WTC11 (cell line): ENCODE measurements around the gene CNOT9. TPM values are rescaled to one million over a fixed set of nuclear protein-coding genes. Genes with fewer than 3 reads are reported as not detected.

Experiments
- ATAC-seq: fragments of 200-7000 bp; cut with Tn5 transposase; 2 replicates; pipeline ENCODE4 v1.10.0; 2021; ENCODE audit warnings: mild to moderate bottlenecking, moderate library complexity
- CTCF ChIA-PET: fragments of 300-600 bp; sonication (Branson Sonifier 250); formaldehyde crosslinking; loops from one replicate; lab custom pipeline; 2021; ENCODE audit warnings: antibody characterized with exemption; lab: Charles Lee
- POLR2A ChIA-PET: fragments of 350-600 bp; sonication (Branson Sonifier 250); formaldehyde crosslinking; loops from one replicate; lab custom pipeline; 2021; ENCODE audit warnings: antibody characterized with exemption; lab: Charles Lee
- DNase-seq: peaks from one replicate; pipeline ENCODE4 v3.0.0; 2021; ENCODE audit warnings: low spot score
- H3K27ac Mint-ChIP-seq: 2 replicates; pipeline ENCODE4 v1.8.0; 2021; ENCODE audit warnings: mixed read lengths
- H3K27me3 Mint-ChIP-seq: 2 replicates; pipeline ENCODE4 v1.8.0; 2021; ENCODE audit warnings: low read depth, mild to moderate bottlenecking, moderate library complexity, mixed read lengths
- H3K36me3 Mint-ChIP-seq: 2 replicates; pipeline ENCODE4 v1.8.0; 2021; ENCODE audit warnings: mixed read lengths
- H3K4me1 Mint-ChIP-seq: 2 replicates; pipeline ENCODE4 v1.8.0; 2022; ENCODE audit warnings: mixed read lengths
- H3K4me3 Mint-ChIP-seq: 2 replicates; pipeline ENCODE4 v1.8.0; 2021; ENCODE audit warnings: mild to moderate bottlenecking, moderate library complexity, mixed read lengths
- H3K9me3 Mint-ChIP-seq: 2 replicates; pipeline ENCODE4 v1.8.0; 2021; ENCODE audit warnings: mixed read lengths
- ELF4 ChIP-seq: sonication (generic); formaldehyde crosslinking; IDR thresholded peaks from 2 replicates; pipeline ENCODE4 v1.8.1; 2022; ENCODE audit warnings: low read depth, mild to moderate bottlenecking, moderate library complexity, missing genetic modification reagents
- ESRRA ChIP-seq: sonication (generic); formaldehyde crosslinking; IDR thresholded peaks from 2 replicates; pipeline ENCODE4 v1.8.1; 2022; ENCODE audit warnings: mild to moderate bottlenecking, missing genetic modification reagents, borderline replicate concordance
- FOXJ3 ChIP-seq: sonication (generic); formaldehyde crosslinking; IDR thresholded peaks from 2 replicates; pipeline ENCODE4 v1.9.0; 2021; ENCODE audit warnings: missing genetic modification reagents, mild to moderate bottlenecking, borderline replicate concordance
- FOXP1 ChIP-seq: sonication (generic); formaldehyde crosslinking; IDR thresholded peaks from 2 replicates; pipeline ENCODE4 v1.8.0; 2022; ENCODE audit warnings: missing genetic modification reagents, mild to moderate bottlenecking, moderate library complexity, borderline replicate concordance
- GABPB1 ChIP-seq: sonication (generic); formaldehyde crosslinking; IDR thresholded peaks from 2 replicates; pipeline ENCODE4 v1.8.1; 2023; ENCODE audit warnings: mild to moderate bottlenecking, missing genetic modification reagents
- IRF2 ChIP-seq: sonication (generic); formaldehyde crosslinking; IDR thresholded peaks from 2 replicates; pipeline ENCODE4 v1.8.0; 2022; ENCODE audit warnings: low read depth, missing genetic modification reagents, borderline replicate concordance
- JAZF1 ChIP-seq: fragments of 250-450 bp; sonication (Bioruptor Pico); IDR thresholded peaks from 2 replicates; pipeline ENCODE4 v1.9.0; 2021; ENCODE audit warnings: moderate library complexity, mild to moderate bottlenecking, inconsistent platforms
- JUN ChIP-seq: sonication (generic); formaldehyde crosslinking; IDR thresholded peaks from 2 replicates; pipeline ENCODE4 v1.8.0; 2023; ENCODE audit warnings: mild to moderate bottlenecking, missing genetic modification reagents
- NFE2L1 ChIP-seq: sonication (generic); formaldehyde crosslinking; IDR thresholded peaks from 2 replicates; pipeline ENCODE4 v1.8.1; 2023; ENCODE audit warnings: missing genetic modification reagents
- NR2C2 ChIP-seq: sonication (generic); formaldehyde crosslinking; IDR thresholded peaks from 2 replicates; pipeline ENCODE4 v1.8.0; 2022; ENCODE audit warnings: mild to moderate bottlenecking, missing genetic modification reagents
- RORB ChIP-seq: fragments of 250-450 bp; sonication (Bioruptor Pico); IDR thresholded peaks from 2 replicates; pipeline ENCODE4 v1.9.0; 2021; ENCODE audit warnings: mild to moderate bottlenecking
- SOX15 ChIP-seq: fragments of 250-450 bp; sonication (Bioruptor Pico); IDR thresholded peaks from 2 replicates; pipeline ENCODE4 v1.9.0; 2021; ENCODE audit warnings: mild to moderate bottlenecking
- TCF7 ChIP-seq: sonication (generic); formaldehyde crosslinking; IDR thresholded peaks from 2 replicates; pipeline ENCODE4 v1.8.0; 2022; ENCODE audit warnings: mild to moderate bottlenecking, low read depth, missing genetic modification reagents, moderate library complexity
- TEAD1 ChIP-seq: sonication (generic); formaldehyde crosslinking; IDR thresholded peaks from 2 replicates; pipeline ENCODE4 v1.8.0; 2022; ENCODE audit warnings: mild to moderate bottlenecking, missing genetic modification reagents
- ZNF423 ChIP-seq: fragments of 250-450 bp; sonication (Bioruptor Pico); IDR thresholded peaks from 2 replicates; pipeline ENCODE4 v2.1.2; 2022; ENCODE audit warnings: mild to moderate bottlenecking, moderate library complexity
- total RNA-seq: library from RNA; stranded (reverse); gene quantifications from 3 replicates; pipeline ENCODE4 v1.2.3, GENCODE V29; 2021
- TF ChIP-seq, protein P1 (sequence below): fragments of 250-450 bp; sonication (Bioruptor Pico); IDR thresholded peaks from 2 replicates; pipeline ENCODE4 v1.9.0; 2021; ENCODE audit warnings: mild to moderate bottlenecking
- TF ChIP-seq, protein P2 (sequence below): sonication (generic); formaldehyde crosslinking; IDR thresholded peaks from 2 replicates; pipeline ENCODE4 v1.8.0; 2022; ENCODE audit warnings: mild to moderate bottlenecking, missing genetic modification reagents
- TF ChIP-seq, protein P3 (sequence below): sonication (generic); formaldehyde crosslinking; IDR thresholded peaks from 2 replicates; pipeline ENCODE4 v1.8.0; 2022; ENCODE audit warnings: mild to moderate bottlenecking, missing genetic modification reagents
- TF ChIP-seq, protein P4 (sequence below): sonication (generic); formaldehyde crosslinking; IDR thresholded peaks from 2 replicates; pipeline ENCODE4 v1.8.0; 2022; ENCODE audit warnings: missing genetic modification reagents
- TF ChIP-seq, protein P5 (sequence below): sonication (generic); formaldehyde crosslinking; IDR thresholded peaks from 2 replicates; pipeline ENCODE4 v1.8.1; 2023; ENCODE audit warnings: mild to moderate bottlenecking, missing genetic modification reagents, borderline replicate concordance
- TF ChIP-seq, protein P6 (sequence below): sonication (generic); formaldehyde crosslinking; IDR thresholded peaks from 2 replicates; pipeline ENCODE4 v1.8.1; 2022; ENCODE audit warnings: mild to moderate bottlenecking, missing genetic modification reagents, moderate library complexity, borderline replicate concordance
- TF ChIP-seq, protein P7 (sequence below): sonication (generic); formaldehyde crosslinking; IDR thresholded peaks from 2 replicates; pipeline ENCODE4 v1.8.1; 2023; ENCODE audit warnings: mild to moderate bottlenecking, missing genetic modification reagents, moderate library complexity

CNOT9 gene
- total RNA-seq, 1 experiment from 2014 or later = 62.6 TPM

DNA sequence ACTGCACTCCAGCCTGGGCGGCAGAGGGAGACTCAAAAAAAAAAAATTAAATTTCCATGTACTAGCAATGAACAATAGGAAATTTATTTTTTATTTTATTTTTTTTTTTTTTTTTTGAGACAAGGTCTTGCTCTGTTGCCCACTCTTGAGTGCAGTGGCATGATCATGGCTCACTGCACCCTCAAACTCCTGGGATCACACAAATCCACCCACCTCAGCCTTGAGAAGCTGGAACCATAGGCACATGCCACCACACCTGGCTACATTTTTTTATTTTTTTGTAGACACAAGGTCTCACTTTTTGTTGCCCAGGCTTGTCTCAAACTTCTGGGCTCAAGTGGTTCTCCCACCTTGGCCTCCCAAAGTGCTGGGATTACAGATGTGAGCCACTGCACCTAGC, 16.9 kb downstream of the CNOT9 start:
- TF ChIP-seq FOXJ3 (CRISPR knock-in tag) = no peak
- TF ChIP-seq ELF4 (CRISPR knock-in tag) = no peak
- TF ChIP-seq RORB (CRISPR knock-in tag) = no peak
- TF ChIP-seq TEAD1 (CRISPR knock-in tag) = no peak
- TF ChIP-seq JUN (CRISPR knock-in tag) = no peak
- ChIA-PET POLR2A (no interaction called here), CTCF (no interaction called here)
- ATAC-seq (no peak), DNase-seq (no peak)
- peaks cover 72% of the 10 kb centered on the region for H3K36me3 Mint-ChIP-seq
- H3K27ac Mint-ChIP-seq = no peak overlapping the region
- no peak overlapping the region for H3K4me3 Mint-ChIP-seq
- H3K4me1 Mint-ChIP-seq = no peaks in the 10 kb centered on the region
- no peaks in the 10 kb centered on the region for H3K9me3 Mint-ChIP-seq
- no peaks in the 10 kb centered on the region for H3K27me3 Mint-ChIP-seq

DNA sequence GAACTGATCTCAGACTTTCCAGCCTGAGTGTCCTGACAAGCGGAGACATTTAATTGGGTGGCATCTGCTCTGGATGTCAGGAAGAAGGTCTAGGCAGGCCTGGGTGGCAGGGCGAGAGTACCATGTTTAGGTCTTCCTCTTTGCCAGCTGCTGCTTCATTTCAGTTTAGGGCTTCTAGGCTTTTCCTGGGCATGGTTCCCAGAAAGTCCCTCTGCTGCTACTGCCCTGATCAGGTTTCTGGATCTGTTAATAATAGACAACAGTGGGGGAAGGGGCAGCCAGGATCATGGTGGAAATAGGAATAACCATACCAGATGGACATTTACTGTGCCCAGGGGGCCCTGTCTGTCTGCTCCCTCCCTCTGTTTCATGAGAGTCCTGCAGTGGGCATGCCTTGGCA, 36.8 kb downstream of the CNOT9 start:
- Mint-ChIP-seq H3K27me3 (no peaks in the 10 kb centered on the region), H3K4me3 (no peak overlapping the region), H3K36me3 (no peaks in the 10 kb centered on the region), H3K4me1 (peaks cover 4% of the 10 kb centered on the region; the same call in 1 of the 2 replicates), H3K27ac (no peak overlapping the region), H3K9me3 (no peaks in the 10 kb centered on the region)
- ChIA-PET CTCF (no interaction called here), POLR2A (interaction anchor here (0.9 kb wide), 1 partner anchor 370 kb away, joined by 3 read pairs; no protein-coding TSS in a partner anchor)
- TF ChIP-seq, protein P1, sequence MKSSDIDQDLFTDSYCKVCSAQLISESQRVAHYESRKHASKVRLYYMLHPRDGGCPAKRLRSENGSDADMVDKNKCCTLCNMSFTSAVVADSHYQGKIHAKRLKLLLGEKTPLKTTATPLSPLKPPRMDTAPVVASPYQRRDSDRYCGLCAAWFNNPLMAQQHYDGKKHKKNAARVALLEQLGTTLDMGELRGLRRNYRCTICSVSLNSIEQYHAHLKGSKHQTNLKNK (CRISPR knock-in tag) = no peak
- TF ChIP-seq NFE2L1 (CRISPR knock-in tag) (no peak), ESRRA (CRISPR knock-in tag) (no peak), JAZF1 (no peak)
- TF ChIP-seq, protein P2, sequence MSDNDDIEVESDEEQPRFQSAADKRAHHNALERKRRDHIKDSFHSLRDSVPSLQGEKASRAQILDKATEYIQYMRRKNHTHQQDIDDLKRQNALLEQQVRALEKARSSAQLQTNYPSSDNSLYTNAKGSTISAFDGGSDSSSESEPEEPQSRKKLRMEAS (CRISPR knock-in tag) = no peak
- TF ChIP-seq, protein P3, sequence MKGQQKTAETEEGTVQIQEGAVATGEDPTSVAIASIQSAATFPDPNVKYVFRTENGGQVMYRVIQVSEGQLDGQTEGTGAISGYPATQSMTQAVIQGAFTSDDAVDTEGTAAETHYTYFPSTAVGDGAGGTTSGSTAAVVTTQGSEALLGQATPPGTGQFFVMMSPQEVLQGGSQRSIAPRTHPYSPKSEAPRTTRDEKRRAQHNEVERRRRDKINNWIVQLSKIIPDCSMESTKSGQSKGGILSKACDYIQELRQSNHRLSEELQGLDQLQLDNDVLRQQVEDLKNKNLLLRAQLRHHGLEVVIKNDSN = no peak
- DNase-seq (no peak), ATAC-seq (no peak)

DNA sequence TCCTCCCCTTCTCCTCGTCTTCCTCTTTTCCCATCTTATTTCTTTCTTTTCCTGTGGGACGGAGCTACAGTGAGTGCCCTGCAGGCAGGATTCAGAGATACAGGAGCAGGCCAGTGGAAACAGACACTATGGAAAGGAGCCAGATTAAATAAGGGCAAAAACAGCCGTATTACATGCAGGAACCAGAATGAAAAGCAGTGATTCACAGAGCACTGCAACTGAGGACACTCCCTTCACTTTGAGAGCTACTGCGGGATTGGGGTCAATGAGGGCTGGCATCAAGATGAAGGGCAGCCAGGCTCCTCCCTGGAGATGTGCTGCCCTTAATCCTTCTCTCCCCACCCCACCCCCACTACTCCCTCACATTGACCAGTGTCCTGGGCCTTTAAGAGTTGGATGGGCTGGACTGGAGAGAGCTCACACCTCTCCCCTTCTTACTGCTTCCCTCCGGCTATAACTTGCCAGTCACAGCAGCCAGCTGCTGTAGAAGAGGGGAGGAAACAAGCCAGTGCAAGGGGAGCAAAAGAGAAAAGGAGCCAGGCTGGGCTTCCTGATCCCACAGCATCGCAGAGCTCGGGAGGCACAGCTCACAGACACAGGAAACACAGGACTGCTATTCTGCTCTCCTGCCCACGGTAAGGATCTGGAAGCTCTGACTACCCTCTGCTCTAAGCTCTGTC, 38.9 kb downstream of the CNOT9 start, which contains the start of gene PLCD4:
Gene PLCD4 (plus strand): TSS at position 464 of the 680 bp plus-strand sequence. CDS start 7,841 bp downstream, outside the sequence.
- Mint-ChIP-seq H3K4me1 (peaks cover 4% of the 10 kb centered on the region; the same call in 1 of the 2 replicates), H3K27ac (no peak within 1 kb of the TSS), H3K9me3 (no peaks in the 10 kb centered on the region), H3K36me3 (no peaks in the 10 kb centered on the region), H3K27me3 (no peaks in the 10 kb centered on the region), H3K4me3 (no peak within 1 kb of the TSS)
- no peak for DNase-seq
- POLR2A ChIA-PET = interaction anchor here (1.9 kb wide), 1 partner anchor 9 kb away, joined by 12 read pairs; no protein-coding TSS in a partner anchor
- peak; percentile 85 for ATAC-seq
- CTCF ChIA-PET = interaction anchor here (0.8 to 2.1 kb wide), 6 partner anchors 10 to 91 kb away, joined by 3 to 13 read pairs (median 4); partner anchors contain the start of genes BCS1L and ZNF142
- TF ChIP-seq FOXP1 (CRISPR knock-in tag) (no peak), ZNF423 (CRISPR knock-in tag) (no peak), SOX15 (CRISPR knock-in tag) (no peak), GABPB1 (CRISPR knock-in tag) (no peak), IRF2 (CRISPR knock-in tag) (no peak), NR2C2 (CRISPR knock-in tag) (no peak), TCF7 (CRISPR knock-in tag) (no peak)
- TF ChIP-seq, protein P4, sequence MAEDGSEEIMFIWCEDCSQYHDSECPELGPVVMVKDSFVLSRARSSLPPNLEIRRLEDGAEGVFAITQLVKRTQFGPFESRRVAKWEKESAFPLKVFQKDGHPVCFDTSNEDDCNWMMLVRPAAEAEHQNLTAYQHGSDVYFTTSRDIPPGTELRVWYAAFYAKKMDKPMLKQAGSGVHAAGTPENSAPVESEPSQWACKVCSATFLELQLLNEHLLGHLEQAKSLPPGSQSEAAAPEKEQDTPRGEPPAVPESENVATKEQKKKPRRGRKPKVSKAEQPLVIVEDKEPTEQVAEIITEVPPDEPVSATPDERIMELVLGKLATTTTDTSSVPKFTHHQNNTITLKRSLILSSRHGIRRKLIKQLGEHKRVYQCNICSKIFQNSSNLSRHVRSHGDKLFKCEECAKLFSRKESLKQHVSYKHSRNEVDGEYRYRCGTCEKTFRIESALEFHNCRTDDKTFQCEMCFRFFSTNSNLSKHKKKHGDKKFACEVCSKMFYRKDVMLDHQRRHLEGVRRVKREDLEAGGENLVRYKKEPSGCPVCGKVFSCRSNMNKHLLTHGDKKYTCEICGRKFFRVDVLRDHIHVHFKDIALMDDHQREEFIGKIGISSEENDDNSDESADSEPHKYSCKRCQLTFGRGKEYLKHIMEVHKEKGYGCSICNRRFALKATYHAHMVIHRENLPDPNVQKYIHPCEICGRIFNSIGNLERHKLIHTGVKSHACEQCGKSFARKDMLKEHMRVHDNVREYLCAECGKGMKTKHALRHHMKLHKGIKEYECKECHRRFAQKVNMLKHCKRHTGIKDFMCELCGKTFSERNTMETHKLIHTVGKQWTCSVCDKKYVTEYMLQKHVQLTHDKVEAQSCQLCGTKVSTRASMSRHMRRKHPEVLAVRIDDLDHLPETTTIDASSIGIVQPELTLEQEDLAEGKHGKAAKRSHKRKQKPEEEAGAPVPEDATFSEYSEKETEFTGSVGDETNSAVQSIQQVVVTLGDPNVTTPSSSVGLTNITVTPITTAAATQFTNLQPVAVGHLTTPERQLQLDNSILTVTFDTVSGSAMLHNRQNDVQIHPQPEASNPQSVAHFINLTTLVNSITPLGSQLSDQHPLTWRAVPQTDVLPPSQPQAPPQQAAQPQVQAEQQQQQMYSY (CRISPR knock-in tag) = no peak
- TF ChIP-seq, protein P5, sequence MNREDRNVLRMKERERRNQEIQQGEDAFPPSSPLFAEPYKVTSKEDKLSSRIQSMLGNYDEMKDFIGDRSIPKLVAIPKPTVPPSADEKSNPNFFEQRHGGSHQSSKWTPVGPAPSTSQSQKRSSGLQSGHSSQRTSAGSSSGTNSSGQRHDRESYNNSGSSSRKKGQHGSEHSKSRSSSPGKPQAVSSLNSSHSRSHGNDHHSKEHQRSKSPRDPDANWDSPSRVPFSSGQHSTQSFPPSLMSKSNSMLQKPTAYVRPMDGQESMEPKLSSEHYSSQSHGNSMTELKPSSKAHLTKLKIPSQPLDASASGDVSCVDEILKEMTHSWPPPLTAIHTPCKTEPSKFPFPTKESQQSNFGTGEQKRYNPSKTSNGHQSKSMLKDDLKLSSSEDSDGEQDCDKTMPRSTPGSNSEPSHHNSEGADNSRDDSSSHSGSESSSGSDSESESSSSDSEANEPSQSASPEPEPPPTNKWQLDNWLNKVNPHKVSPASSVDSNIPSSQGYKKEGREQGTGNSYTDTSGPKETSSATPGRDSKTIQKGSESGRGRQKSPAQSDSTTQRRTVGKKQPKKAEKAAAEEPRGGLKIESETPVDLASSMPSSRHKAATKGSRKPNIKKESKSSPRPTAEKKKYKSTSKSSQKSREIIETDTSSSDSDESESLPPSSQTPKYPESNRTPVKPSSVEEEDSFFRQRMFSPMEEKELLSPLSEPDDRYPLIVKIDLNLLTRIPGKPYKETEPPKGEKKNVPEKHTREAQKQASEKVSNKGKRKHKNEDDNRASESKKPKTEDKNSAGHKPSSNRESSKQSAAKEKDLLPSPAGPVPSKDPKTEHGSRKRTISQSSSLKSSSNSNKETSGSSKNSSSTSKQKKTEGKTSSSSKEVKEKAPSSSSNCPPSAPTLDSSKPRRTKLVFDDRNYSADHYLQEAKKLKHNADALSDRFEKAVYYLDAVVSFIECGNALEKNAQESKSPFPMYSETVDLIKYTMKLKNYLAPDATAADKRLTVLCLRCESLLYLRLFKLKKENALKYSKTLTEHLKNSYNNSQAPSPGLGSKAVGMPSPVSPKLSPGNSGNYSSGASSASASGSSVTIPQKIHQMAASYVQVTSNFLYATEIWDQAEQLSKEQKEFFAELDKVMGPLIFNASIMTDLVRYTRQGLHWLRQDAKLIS (CRISPR knock-in tag) = no peak
- TF ChIP-seq, protein P6, sequence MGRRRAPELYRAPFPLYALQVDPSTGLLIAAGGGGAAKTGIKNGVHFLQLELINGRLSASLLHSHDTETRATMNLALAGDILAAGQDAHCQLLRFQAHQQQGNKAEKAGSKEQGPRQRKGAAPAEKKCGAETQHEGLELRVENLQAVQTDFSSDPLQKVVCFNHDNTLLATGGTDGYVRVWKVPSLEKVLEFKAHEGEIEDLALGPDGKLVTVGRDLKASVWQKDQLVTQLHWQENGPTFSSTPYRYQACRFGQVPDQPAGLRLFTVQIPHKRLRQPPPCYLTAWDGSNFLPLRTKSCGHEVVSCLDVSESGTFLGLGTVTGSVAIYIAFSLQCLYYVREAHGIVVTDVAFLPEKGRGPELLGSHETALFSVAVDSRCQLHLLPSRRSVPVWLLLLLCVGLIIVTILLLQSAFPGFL (CRISPR knock-in tag) = no peak
- TF ChIP-seq, protein P7, sequence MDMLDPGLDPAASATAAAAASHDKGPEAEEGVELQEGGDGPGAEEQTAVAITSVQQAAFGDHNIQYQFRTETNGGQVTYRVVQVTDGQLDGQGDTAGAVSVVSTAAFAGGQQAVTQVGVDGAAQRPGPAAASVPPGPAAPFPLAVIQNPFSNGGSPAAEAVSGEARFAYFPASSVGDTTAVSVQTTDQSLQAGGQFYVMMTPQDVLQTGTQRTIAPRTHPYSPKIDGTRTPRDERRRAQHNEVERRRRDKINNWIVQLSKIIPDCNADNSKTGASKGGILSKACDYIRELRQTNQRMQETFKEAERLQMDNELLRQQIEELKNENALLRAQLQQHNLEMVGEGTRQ (CRISPR knock-in tag) = no peak
